Prostate gland (tissue), 2 donors: Measurements from ENCODE around the gene SORBS1. TPM values are rescaled to one million over a fixed set of nuclear protein-coding genes. Genes with fewer than 3 reads are reported as not detected.

Experiments
- DNase-seq: peaks from one replicate; pipeline ENCODE4 v3.0.0-alpha.2; 2019; ENCODE audit warnings: low spot score
- H3K27ac ChIP-seq, 2 donors: fragments of 200-600 bp; sonication (generic); 2 replicates each; pipeline ENCODE4 v1.5.1; 2017 to 2019
- H3K27me3 ChIP-seq: fragments of 200-600 bp; sonication (generic); replicated peaks from 2 replicates; pipeline ENCODE4 v1.5.1; 2019; ENCODE audit not compliant: insufficient read depth
- H3K36me3 ChIP-seq, 2 donors: fragments of 200-600 bp; sonication (generic); 1 replicate in 1 of 2; 2 replicates in 1 of 2; pipeline versions ENCODE4 v1.5.1 to v1.8.1; 2017 to 2019
- H3K4me1 ChIP-seq: fragments of 200-600 bp; sonication (generic); replicated peaks from 2 replicates; pipeline ENCODE4 v1.5.1; 2019
- H3K4me3 ChIP-seq, 2 donors: fragments of 200-600 bp; sonication (generic); 2 replicates each; pipeline ENCODE4 v1.5.1; 2017 to 2019
- H3K9me3 ChIP-seq: fragments of 200-600 bp; sonication (generic); 2 replicates; pipeline ENCODE4 v1.5.1; 2017
- CTCF ChIP-seq, 4 experiments: fragments of 200-600 bp in 2 of 4; fragments of 450-650 bp in 2 of 4; sonication (generic) in 2 of 4; IDR thresholded peaks; 1 replicate in 3 of 4; 2 replicates in 1 of 4; pipeline ENCODE4 v1.5.1; 2016 to 2019; ENCODE audit warnings: antibody characterized with exemption in 4 of 4, mild to moderate bottlenecking in 2 of 4, moderate library complexity in 2 of 4
- POLR2A ChIP-seq: fragments of 450-650 bp; IDR thresholded peaks from one replicate; pipeline ENCODE4 v1.6.1; 2016; ENCODE audit warnings: antibody characterized with exemption, mild to moderate bottlenecking
- POLR2AphosphoS5 ChIP-seq: sonication (generic); formaldehyde crosslinking; IDR thresholded peaks from one replicate; pipeline ENCODE4 v1.6.1; 2017; ENCODE audit warnings: antibody characterized with exemption
- WGBS: methylation state at CpG from one replicate; pipeline ENCODE4 v1.1.5; 2018; 5-methylcytosine and 5-hydroxymethylcytosine counted together
- intact Hi-C: fragments of 100-400 bp; cut with DNase I; formaldehyde crosslinking; loops from one replicate; pipeline ENCODE4 v1.14.2; 2022
- total RNA-seq, 2 donors: library from RNA; depleted of rRNA; stranded (reverse); fragments of >200 nt; gene quantifications; one replicate each; pipeline ENCODE4 v1.1.0, GENCODE V29; 2016

Gene SORBS1
- total RNA-seq = 100 to 1,000 TPM in 1 of 2 donors, 10 to 100 TPM in 1; 84.6 to 189 TPM

- H3K27ac ChIP-seq = peak within 1 kb of the TSS; percentile 90 to 92
Observed at GRCh38 chr10:95561177-95561863, at the start of gene SORBS1. Gene SORBS1 (minus strand): TSS chr10:95561371. CDS start chr10:95441135, 120,236 bp downstream.

GRCh38 chr10:95610727-95611126 lies 49.6 kb upstream of the SORBS1 start:
- H3K4me1 ChIP-seq = no peaks in the 10 kb centered on the region
- H3K27ac ChIP-seq = no peak overlapping the region
- H3K9me3 ChIP-seq = no peaks in the 10 kb centered on the region
- peaks cover 5 to 15% of the 10 kb centered on the region in 2 donors for H3K36me3 ChIP-seq
- TF ChIP-seq CTCF (IDR thresholded peaks at IDR 0.05) (no peak), POLR2A (no peak), POLR2AphosphoS5 (no peak)
- no peaks in the 10 kb centered on the region for H3K27me3 ChIP-seq
- WGBS = 84% methylated on average over 3 of the region's 3 CpGs
- DNase-seq = no peak
- H3K4me3 ChIP-seq = no peak overlapping the region
- intact Hi-C loops = no loop called here

More at GRCh38 chr10:95561177-95561863, at the start of gene SORBS1:
- Histone ChIP-seq H3K27me3 (no peaks in the 10 kb centered on the region), H3K4me1 (no peaks in the 10 kb centered on the region), H3K4me3 (peak within 1 kb of the TSS; percentile 72 to 80), H3K36me3 (no peaks in the 10 kb centered on the region), H3K9me3 (no peaks in the 10 kb centered on the region)
- 2% methylated on average over 52 of the region's 77 CpGs for WGBS
- TF ChIP-seq CTCF (IDR thresholded peaks at IDR 0.05) (peak in 1 of 4 experiments; percentile 21), POLR2A (peak; percentile 99), POLR2AphosphoS5 (peak; percentile 97)
- intact Hi-C loops = loop anchor here (5.0 kb wide), 1 partner anchor 41 kb away; no protein-coding TSS in a partner anchor
- DNase-seq = peak; percentile 97

- Histone ChIP-seq H3K9me3 (no peaks in the 10 kb centered on the region), H3K4me3 (no peak overlapping the region), H3K27ac (peak overlapping the region; percentile 6 to 69), H3K27me3 (no peaks in the 10 kb centered on the region), H3K4me1 (no peaks in the 10 kb centered on the region), H3K36me3 (peaks cover 5 to 11% of the 10 kb centered on the region in 2 donors)
- WGBS = 50% methylated on average over 3 of the region's 3 CpGs
- intact Hi-C loops = loop anchor here (10.0 kb wide), 1 partner anchor 102 kb away; no protein-coding TSS in a partner anchor
- DNase-seq = no peak
- no peak for TF ChIP-seq POLR2A
- no peak for TF ChIP-seq CTCF (IDR thresholded peaks at IDR 0.05)
- no peak for TF ChIP-seq POLR2AphosphoS5
Observed at GRCh38 chr10:95606922-95607321, 45.8 kb upstream of the SORBS1 start.

GRCh38 chr10:95605163-95605562 lies 44.0 kb upstream of the SORBS1 start:
- Histone ChIP-seq H3K27ac (peak overlapping the region; percentile 61 to 69), H3K36me3 (peaks cover 0 to 3% of the 10 kb centered on the region in 2 donors), H3K4me1 (no peaks in the 10 kb centered on the region), H3K9me3 (no peaks in the 10 kb centered on the region), H3K27me3 (no peaks in the 10 kb centered on the region), H3K4me3 (no peak overlapping the region)
- TF ChIP-seq POLR2AphosphoS5 (peak; percentile 55), POLR2A (no peak)
- 52% methylated on average over 3 of the region's 3 CpGs for WGBS
- peak; percentile 13 for DNase-seq
- intact Hi-C loops = loop anchor here (10.0 kb wide), 1 partner anchor 100 kb away; no protein-coding TSS in a partner anchor

GRCh38 chr10:95604630-95605029 lies 43.5 kb upstream of the SORBS1 start:
- no peak for DNase-seq
- Histone ChIP-seq H3K27ac (peak overlapping the region; percentile 61 to 69), H3K36me3 (no peaks in the 10 kb centered on the region), H3K4me1 (no peaks in the 10 kb centered on the region), H3K9me3 (no peaks in the 10 kb centered on the region), H3K27me3 (no peaks in the 10 kb centered on the region), H3K4me3 (no peak overlapping the region)
- no peak for TF ChIP-seq POLR2A
- TF ChIP-seq CTCF (IDR thresholded peaks at IDR 0.05) = no peak
- no peak for TF ChIP-seq POLR2AphosphoS5
- intact Hi-C loops = loop anchor here (5.0 to 10.0 kb wide), 2 partner anchors 42 to 100 kb away; partner anchors contain the start of gene SORBS1
